ENCODE data around the gene MTMR3.

DNA sequence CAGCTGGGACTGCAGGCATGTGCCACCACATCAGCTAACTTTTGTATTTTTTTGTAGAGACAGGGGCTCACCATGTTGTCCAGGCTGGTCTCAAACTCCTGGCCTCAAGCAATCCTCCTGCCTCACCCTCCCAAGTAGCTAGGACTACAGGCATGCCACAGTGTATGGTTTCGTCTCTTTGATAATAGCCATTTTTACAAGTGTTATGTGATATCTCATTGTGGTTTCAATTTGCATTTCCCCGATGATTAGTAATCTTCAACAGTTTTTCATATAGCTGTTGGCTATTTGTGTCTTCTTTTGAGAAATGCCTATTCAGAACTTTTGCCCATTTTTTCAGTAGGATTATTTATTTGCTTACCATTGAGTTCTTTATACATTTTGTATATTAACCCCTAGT lies 9.0 kb upstream of the MTMR3 start:
- TF ChIP-seq POLR2A (IDR thresholded peaks at IDR 0.05; ENCODE audit: borderline replicate concordance, extremely low read depth, insufficient read depth, insufficient read length), result no peak
- no peak for TF ChIP-seq CEBPB (IDR thresholded peaks at IDR 0.05; ENCODE audit: low read depth)
- TF ChIP-seq, protein P1, sequence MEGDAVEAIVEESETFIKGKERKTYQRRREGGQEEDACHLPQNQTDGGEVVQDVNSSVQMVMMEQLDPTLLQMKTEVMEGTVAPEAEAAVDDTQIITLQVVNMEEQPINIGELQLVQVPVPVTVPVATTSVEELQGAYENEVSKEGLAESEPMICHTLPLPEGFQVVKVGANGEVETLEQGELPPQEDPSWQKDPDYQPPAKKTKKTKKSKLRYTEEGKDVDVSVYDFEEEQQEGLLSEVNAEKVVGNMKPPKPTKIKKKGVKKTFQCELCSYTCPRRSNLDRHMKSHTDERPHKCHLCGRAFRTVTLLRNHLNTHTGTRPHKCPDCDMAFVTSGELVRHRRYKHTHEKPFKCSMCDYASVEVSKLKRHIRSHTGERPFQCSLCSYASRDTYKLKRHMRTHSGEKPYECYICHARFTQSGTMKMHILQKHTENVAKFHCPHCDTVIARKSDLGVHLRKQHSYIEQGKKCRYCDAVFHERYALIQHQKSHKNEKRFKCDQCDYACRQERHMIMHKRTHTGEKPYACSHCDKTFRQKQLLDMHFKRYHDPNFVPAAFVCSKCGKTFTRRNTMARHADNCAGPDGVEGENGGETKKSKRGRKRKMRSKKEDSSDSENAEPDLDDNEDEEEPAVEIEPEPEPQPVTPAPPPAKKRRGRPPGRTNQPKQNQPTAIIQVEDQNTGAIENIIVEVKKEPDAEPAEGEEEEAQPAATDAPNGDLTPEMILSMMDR (IDR thresholded peaks at IDR 0.05 in 2 of 3, conservative IDR thresholded peaks at IDR 0.05 in 1 of 3; ENCODE audit: borderline replicate concordance in 1 of 3, insufficient read depth in 1 of 3, low read depth in 2 of 3, low read length in 2 of 3), result no peak
- no peak for TF ChIP-seq ZNF274 (IDR thresholded peaks at IDR 0.05; ENCODE audit: low read depth, low read length)
- TF ChIP-seq, protein P2, sequence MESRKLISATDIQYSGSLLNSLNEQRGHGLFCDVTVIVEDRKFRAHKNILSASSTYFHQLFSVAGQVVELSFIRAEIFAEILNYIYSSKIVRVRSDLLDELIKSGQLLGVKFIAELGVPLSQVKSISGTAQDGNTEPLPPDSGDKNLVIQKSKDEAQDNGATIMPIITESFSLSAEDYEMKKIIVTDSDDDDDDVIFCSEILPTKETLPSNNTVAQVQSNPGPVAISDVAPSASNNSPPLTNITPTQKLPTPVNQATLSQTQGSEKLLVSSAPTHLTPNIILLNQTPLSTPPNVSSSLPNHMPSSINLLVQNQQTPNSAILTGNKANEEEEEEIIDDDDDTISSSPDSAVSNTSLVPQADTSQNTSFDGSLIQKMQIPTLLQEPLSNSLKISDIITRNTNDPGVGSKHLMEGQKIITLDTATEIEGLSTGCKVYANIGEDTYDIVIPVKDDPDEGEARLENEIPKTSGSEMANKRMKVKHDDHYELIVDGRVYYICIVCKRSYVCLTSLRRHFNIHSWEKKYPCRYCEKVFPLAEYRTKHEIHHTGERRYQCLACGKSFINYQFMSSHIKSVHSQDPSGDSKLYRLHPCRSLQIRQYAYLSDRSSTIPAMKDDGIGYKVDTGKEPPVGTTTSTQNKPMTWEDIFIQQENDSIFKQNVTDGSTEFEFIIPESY (IDR thresholded peaks at IDR 0.05; ENCODE audit: extremely low read depth, insufficient replicate concordance, low read length), result no peak
- TF ChIP-seq EZH2 (IDR thresholded peaks at IDR 0.05), result no peak
- TF ChIP-seq MAX (IDR thresholded peaks at IDR 0.05), result no peak
- TF ChIP-seq, protein P3, sequence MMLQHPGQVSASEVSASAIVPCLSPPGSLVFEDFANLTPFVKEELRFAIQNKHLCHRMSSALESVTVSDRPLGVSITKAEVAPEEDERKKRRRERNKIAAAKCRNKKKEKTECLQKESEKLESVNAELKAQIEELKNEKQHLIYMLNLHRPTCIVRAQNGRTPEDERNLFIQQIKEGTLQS (IDR thresholded peaks at IDR 0.05), result no peak
- TF ChIP-seq EZH2phosphoT487 (IDR thresholded peaks at IDR 0.05; ENCODE audit: borderline replicate concordance), result no peak

All from HCT116 (cell line).